HL-60/S4 treated with phorbol 12-myristate 13-acetate at 8.2 ng/mL for 4 days and 3 days (cell line): Measurements from ENCODE around the gene LMTK3.

ENCODE experiments used
- in situ Hi-C: fragments of 300-500 bp; cut with MboI; formaldehyde crosslinking; loops from 2 replicates; pipeline ENCODE4 v1.15.0; 2022; ENCODE audit warnings: low sequenced_read_pairs

The LMTK3 gene

DNA sequence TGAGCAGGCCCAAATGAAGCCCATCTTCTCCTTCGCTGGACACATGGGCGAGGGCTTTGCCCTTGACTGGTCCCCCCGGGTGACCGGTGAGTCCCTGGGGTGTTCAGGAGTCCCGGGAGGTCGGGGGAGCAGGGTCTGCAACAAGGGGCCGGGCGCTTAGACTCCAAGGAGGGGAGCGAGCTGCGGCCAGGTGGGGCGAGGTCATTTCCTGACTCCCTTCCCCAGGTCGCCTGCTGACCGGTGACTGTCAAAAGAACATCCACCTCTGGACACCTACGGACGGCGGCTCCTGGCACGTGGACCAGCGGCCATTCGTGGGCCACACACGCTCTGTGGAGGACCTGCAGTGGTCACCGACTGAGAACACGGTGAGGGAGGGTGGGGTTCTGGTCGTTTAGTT, 61.2 kb downstream of the LMTK3 start:
- in situ Hi-C loops: no loop called here

DNA sequence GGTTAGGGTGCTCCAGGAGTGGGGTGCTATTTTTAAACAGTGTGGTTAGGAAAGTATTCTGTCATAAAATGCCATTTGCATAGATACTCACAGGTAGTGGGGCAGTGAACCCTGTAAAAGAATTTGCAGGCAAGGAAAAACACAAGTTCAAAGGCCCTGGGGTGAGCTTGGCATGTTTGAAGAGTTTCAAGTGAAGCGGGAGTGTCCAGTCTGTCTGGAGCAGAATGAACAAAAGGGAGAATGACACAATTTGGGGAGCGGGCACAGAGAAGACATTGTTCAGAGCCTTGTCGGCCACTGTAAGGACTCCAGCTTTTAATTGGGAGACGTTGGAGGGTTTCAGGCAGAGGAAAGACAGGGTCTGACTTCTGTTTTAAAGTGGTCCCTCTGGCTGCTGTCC, 63.1 kb downstream of the LMTK3 start:
- in situ Hi-C loops: no loop called here

DNA sequence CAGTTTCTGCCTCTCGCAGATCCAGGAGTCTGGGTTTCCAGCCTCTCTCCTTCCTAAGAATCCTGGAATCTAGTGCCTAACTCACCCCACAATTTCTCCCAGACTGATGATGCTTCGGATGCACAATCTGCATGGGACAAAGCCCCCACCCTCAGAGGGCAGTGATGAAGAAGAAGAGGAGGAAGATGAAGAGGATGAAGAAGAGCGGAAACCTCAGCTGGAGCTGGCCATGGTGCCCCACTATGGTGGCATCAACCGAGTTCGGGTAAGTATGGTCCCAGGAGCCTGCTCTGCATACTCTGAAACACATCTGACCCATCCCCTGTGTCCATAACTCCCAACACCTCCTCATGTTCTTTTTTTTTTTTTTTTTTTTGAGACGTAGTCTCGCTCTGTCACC, 65.1 kb downstream of the LMTK3 start:
- in situ Hi-C loops: no loop called here

DNA sequence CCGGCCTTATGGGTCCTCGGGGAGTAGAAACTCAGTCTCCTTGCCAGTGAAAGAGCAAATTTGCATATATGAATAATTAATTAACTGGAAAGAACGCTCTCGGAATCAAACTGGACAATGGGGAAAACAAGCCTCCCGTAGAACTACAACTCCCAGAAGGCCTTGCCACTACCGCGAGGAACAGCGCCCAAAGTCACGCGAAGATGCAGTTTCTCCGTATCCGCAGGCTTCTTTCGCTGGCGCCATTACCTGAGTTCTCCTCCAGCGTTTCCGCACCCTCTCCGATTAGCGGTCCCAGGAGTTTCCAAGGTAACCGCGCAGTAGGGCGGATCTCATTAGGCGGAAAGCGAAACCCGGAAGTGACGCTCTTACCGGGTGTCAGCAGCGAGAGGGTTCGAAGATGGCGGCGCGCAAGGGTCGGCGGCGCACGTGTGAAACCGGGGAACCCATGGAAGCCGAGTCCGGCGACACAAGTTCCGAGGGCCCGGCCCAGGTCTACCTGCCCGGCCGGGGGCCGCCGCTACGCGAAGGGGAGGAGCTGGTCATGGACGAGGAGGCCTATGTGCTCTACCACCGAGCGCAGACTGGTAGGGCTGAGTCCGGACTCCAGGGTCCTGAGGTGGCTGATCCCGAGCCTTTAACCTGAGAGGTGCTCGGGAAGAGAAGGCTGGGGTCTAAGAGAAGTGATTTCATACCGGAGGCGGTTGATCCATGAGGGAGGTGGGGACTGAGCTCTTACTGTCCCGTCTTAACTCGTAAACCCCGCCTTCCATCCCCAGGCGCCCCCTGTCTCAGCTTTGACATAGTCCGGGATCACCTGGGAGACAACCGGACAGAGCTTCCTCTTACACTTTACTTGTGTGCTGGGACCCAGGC, 65.8 kb downstream of the LMTK3 start, which contains the start of gene GRWD1:
Gene GRWD1, plus strand, starts transcription at position 378 of the 876 bp plus-strand sequence. Its CDS starts 23 bp downstream, at position 401.
- in situ Hi-C loops: no loop called here

DNA sequence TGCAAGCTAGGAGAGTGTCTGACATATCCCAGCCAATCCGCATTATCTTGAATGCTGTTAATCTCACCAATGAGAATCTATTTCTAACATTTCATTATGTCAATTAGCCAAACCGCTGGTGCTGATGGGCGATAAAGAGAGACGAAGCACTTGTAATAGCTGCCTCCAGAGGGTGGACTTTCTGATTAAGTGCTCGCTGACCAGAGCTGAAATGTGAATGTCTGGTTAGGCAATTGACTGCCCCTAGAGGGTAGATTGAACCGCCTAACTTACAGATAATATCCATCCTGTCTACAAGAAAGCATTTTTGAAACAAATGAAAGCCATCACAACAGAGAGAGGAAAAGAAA, 66.4 kb downstream of the LMTK3 start:
- in situ Hi-C loops: no loop called here

DNA sequence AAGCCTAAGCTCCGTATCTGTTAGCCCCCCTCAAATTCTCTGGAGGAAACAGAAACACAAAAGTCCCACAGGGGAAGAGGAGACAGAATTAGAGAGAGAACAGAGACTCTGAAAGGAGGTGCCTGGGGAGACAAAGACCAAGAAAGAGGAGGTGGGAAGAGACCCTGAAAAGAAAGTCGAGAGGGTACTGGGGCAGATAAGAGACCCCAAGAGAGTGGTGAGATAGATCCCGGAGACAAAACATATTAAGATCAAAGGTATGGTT, 66.8 kb downstream of the LMTK3 start:
- in situ Hi-C loops: no loop called here

DNA sequence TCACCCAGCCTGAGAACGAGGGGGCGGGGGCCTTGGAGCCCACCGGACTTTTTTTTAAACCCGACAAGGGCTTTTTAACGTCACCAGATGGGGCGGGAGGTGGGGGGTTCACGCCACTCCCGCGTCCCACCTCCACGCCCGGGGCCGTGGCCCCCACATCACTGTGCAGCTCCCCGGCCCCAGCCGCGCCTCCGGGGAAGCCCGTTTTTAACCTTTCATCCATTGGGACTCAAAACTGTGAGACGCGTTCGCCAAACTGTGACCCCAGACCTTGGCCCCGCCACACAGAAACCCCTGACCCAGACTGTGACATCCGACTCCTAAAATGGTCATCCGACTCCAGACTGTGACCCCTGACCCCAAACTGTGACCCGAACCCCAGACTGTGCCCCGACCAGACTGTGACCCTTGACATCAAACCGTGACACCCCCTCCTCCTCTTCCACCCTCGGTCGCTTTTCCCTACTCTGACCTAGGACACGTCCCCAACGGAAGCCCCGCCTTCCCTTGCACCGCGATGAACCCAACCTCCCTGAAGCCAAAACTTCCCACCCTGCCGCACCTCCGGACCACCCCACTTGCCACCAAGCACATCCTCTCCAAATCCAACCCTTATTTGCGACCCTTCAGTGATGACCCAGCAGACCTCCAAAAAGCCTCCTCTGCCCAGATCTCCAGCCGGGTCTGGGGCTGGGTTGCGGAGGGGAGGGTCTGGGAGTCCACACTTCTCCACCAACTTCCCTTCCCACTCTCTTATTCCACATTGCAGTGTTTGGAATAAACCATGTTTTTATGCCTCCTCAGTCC, 67.3 kb downstream of the LMTK3 start:
- in situ Hi-C loops: no loop called here

DNA sequence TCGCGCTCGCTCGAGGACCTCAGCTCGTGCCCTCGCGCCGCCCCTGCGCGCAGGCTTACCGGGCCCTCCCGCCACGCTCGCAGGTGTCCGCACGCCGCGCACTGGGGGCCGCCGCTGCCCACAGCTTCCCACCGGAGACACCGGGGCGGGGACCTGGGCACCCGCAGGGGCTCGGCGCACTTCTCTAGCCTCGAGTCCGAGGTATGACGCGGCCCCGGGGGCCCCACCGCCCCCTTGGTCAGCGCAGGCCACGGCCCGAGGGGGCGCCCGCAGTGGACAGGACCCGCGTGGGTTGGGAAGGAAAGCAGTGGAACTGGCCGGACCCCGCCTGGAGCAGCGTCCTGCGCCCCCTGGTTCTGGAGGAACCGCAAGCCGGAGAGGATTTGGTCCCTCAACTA, 67.9 kb downstream of the LMTK3 start:
- in situ Hi-C loops: no loop called here

DNA sequence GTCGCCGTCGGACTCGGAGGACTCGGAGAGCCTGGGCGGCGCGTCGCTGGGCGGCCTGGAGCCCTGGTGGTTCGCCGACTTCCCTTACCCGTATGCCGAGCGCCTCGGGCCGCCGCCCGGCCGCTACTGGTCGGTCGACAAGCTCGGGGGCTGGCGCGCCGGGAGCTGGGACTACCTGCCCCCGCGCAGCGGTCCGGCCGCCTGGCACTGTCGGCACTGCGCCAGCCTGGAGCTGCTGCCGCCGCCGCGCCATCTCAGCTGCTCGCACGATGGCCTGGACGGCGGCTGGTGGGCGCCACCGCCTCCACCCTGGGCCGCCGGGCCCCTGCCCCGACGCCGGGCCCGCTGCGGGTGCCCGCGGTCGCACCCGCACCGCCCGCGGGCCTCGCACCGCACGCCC, 68.4 kb downstream of the LMTK3 start:
- in situ Hi-C loops: no loop called here

DNA sequence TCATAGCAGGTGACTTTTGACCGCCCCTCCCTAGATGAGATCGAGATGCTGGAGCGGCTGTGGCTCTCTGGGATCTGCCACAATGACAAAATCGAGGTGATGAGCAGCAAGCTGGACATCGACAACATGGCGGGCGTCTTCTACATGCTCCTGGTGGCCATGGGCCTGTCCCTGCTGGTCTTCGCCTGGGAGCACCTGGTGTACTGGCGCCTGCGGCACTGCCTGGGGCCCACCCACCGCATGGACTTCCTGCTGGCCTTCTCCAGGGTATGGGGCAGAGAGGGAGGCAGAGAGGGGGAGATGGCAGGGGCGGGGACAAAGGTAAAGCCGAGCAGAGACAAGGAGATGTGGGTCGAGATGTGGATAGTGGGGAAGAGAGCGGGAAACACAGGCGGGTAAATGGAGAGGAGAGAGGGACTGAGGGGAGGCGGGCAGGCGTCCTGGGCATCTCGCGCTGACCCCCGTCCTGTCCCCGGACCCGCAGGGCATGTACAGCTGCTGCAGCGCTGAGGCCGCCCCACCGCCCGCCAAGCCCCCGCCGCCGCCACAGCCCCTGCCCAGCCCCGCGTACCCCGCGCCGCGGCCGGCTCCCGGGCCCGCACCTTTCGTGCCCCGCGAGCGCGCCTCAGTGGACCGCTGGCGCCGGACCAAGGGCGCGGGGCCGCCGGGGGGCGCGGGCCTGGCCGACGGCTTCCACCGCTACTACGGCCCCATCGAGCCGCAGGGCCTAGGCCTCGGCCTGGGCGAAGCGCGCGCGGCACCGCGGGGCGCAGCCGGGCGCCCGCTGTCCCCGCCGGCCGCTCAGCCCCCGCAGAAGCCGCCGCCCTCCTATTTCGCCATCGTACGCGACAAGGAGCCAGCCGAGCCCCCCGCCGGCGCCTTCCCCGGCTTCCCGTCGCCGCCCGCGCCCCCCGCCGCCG, 69.3 kb downstream of the LMTK3 start:
- in situ Hi-C loops: no loop called here

DNA sequence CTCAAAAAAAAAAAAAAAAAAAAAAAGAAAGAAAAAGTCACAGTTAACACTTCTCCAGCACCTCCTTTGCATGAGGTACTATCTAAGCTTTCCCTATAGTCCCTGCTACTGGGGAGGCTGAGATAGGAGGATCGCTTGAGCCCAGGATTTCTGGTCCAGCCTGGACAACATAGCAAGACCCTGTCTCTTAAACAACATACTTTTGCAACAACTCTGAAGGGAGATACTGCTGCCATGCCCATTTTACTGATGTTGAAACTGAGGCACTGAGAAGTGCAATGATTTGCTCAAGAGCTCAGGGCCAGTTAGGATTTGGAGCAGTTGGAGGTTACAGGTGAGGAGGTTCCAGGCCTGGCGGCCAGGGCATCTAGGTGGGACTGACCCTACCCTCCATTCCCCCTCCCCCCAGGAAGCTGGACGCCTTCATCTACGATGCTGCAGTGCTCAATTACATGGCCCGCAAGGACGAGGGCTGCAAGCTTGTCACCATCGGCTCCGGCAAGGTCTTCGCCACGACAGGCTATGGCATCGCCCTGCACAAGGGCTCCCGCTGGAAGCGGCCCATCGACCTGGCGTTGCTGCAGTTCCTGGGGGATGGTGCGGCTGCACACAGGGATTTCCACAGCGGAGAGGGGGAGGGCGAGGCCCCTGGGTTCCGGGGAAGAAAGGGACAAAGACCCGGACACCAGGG, 70.1 kb downstream of the LMTK3 start:
- in situ Hi-C loops: no loop called here

DNA sequence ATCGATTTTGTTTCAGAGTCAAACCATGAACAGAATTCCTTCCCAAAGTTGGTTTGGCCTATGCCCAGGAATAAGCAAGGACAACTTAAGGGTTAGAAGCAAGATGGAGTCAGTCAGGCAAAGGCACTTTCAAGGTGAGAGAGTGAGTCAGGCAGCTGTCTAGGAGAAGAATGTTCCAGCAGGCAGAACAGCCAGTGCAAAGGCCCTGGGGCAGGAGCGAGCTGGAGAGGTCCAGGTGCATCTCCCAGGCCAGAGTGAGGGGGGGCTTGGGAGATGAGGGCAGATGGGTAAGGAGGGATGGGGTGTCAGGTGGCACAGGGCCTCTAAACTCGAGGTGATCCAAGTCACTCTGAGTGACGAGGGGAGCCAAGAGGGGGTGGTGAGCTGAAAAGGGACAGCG, 75.0 kb downstream of the LMTK3 start:
- in situ Hi-C loops: no loop called here
